Loucy (cell line): ENCODE results near the gene IGFALS.

Experiments
- H2AFZ ChIP-seq: fragments of 200-600 bp; sonication (generic); 2 replicates; pipeline ENCODE4 v1.6.0; 2016; ENCODE audit warnings: antibody characterized with exemption, mild to moderate bottlenecking, low read length, moderate library complexity
- H3F3A ChIP-seq: fragments of 200-600 bp; 2 replicates; pipeline ENCODE4 v1.6.0; 2016; ENCODE audit warnings: antibody characterized with exemption, low read depth, mild to moderate bottlenecking
- H3K27me3 ChIP-seq: fragments of 200-600 bp; sonication (generic); 2 replicates; pipeline ENCODE4 v1.6.1; 2014; ENCODE audit warnings: low read length, mild to moderate bottlenecking; ENCODE audit not compliant: insufficient read depth, poor library complexity, severe bottlenecking
- H3K36me3 ChIP-seq: fragments of 200-600 bp; sonication (generic); 2 replicates; pipeline ENCODE4 v1.6.1; 2016; ENCODE audit warnings: low read length; ENCODE audit not compliant: insufficient read depth
- H3K4me1 ChIP-seq: fragments of 200-600 bp; sonication (generic); 2 replicates; pipeline ENCODE4 v1.5.1; 2014; ENCODE audit warnings: low read length, mild to moderate bottlenecking; ENCODE audit not compliant: insufficient read depth, poor library complexity, severe bottlenecking
- H3K4me2 ChIP-seq: fragments of 200-600 bp; sonication (generic); 2 replicates; pipeline ENCODE4 v1.6.0; 2014; ENCODE audit warnings: antibody characterized with exemption, low read length, low read depth, mild to moderate bottlenecking; ENCODE audit not compliant: poor library complexity, severe bottlenecking
- H3K4me3 ChIP-seq: fragments of 200-600 bp; sonication (generic); 2 replicates; pipeline ENCODE4 v1.5.1; 2014; ENCODE audit warnings: low read length, mild to moderate bottlenecking, mixed read lengths; ENCODE audit not compliant: poor library complexity, severe bottlenecking
- H3K79me2 ChIP-seq: fragments of 200-600 bp; sonication (generic); 2 replicates; pipeline ENCODE4 v1.6.1; 2014; ENCODE audit warnings: low read length; ENCODE audit not compliant: insufficient read depth
- H3K9ac ChIP-seq: fragments of 200-600 bp; sonication (generic); 2 replicates; pipeline ENCODE4 v1.6.0; 2014; ENCODE audit warnings: mild to moderate bottlenecking, low read depth, low read length, moderate library complexity; ENCODE audit not compliant: poor library complexity, severe bottlenecking
- H3K9me2 ChIP-seq: fragments of 200-600 bp; sonication (generic); replicated peaks from 2 replicates; pipeline ENCODE4 v1.6.1; 2016; ENCODE audit warnings: low read depth, low read length, mixed read lengths
- H3K9me3 ChIP-seq: fragments of 200-600 bp; sonication (generic); 2 replicates; pipeline ENCODE4 v1.6.1; 2014; ENCODE audit warnings: mild to moderate bottlenecking, antibody characterized with exemption, low read length, low read depth; ENCODE audit not compliant: insufficient read depth
- H4K20me1 ChIP-seq: fragments of 200-600 bp; sonication (generic); 2 replicates; pipeline ENCODE4 v1.6.0; 2014; ENCODE audit warnings: antibody characterized with exemption, low read length, mild to moderate bottlenecking; ENCODE audit not compliant: insufficient read depth, poor library complexity, severe bottlenecking
- EZH2phosphoT487 ChIP-seq: fragments of 200-600 bp; IDR thresholded peaks from 2 replicates; pipeline ENCODE4 v1.6.1; 2018; ENCODE audit warnings: antibody characterized with exemption, mild to moderate bottlenecking, moderate library complexity, borderline replicate concordance
- TF ChIP-seq, protein P1 (sequence below): fragments of 200-600 bp; sonication (generic); conservative IDR thresholded peaks from 2 replicates; pipeline ENCODE4 v1.5.1; 2014; ENCODE audit warnings: mild to moderate bottlenecking, antibody characterized with exemption, low read length

IGFALS gene

DNA sequence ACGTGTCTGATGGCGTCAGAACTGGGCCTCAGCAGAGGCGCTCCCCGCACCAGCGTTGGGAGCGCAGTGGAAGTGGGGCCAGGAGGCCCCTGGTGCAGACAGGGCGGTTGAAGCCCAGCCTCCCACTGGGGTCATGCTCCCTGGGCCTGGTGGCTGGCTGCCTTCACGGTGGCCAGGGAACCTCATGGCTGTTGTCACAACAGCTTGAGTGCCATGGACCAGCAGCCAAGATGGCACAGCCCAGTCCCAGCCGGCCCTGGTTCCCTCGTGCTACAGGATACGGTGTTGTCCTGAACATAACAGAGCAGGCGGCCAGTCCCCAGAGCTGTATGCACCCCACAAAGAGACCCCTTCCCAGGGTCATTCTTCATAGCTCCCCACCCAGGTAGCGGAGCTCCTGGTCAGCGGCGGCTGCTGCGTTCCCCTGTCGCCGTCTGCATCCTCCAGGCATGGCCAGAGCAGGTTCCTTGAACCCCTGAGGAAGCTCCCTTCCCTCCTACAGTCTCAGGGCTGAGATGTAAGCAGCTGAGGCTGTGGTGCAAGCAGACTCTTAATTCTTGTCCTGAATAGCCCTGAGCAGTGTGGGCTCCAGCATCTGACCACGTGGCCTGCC lies 51.8 kb downstream of the IGFALS start:
- no peaks in the 10 kb centered on the region for H3K9me2 ChIP-seq
- no peaks in the 10 kb centered on the region for H3K27me3 ChIP-seq
- no peak overlapping the region for H3K4me3 ChIP-seq
- H3K36me3 ChIP-seq, result no peaks in the 10 kb centered on the region
- no peaks in the 10 kb centered on the region for H4K20me1 ChIP-seq
- no peaks in the 10 kb centered on the region for H3K79me2 ChIP-seq
- no peaks in the 10 kb centered on the region for H3F3A ChIP-seq
- no peaks in the 10 kb centered on the region for H3K9me3 ChIP-seq
- no peak for TF ChIP-seq EZH2phosphoT487
- H3K9ac ChIP-seq, result no peak overlapping the region
- H3K4me1 ChIP-seq, result no peaks in the 10 kb centered on the region
- no peak overlapping the region for H3K4me2 ChIP-seq
- H2AFZ ChIP-seq, result no peak overlapping the region

DNA sequence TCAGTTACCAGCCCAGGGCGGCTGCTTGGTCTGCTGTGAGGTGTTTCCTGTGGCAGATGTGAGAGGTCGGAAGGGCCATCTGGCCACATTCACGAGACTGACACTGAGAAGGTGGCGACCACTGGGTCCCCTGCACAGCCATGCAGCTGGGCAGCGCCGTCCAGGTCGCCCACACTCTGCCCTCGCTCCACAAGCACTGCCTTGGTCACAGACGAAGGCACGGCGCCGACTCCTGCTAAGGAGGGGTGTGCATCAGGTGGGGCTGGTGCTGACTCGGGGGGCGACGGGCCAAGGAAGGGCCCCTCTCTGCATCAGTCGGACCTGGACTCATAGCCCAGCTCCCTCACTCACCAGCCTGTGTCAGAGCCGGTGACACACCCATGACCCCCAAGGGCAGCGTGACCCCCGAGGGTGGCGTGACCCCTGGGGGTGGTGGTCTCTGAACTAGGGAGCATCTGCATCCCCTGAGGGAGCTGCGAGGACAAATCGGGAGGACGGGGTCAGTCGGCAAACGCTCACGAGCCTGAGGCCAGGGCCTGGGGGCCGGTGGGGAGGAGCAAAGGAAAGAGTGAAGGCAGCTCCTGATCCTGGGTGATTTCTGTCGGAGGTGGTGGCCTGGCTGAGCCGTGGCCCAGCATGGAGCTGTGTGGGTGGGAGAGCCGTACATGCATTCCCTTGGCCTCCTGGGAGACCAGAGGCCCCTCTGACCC lies 52.6 kb downstream of the IGFALS start:
- Histone ChIP-seq H3K4me1 (no peaks in the 10 kb centered on the region), H3K4me3 (no peak overlapping the region), H3K9me2 (no peaks in the 10 kb centered on the region), H3K79me2 (no peaks in the 10 kb centered on the region), H2AFZ (no peak overlapping the region), H3K9me3 (no peaks in the 10 kb centered on the region), H3K9ac (no peak overlapping the region), H4K20me1 (no peaks in the 10 kb centered on the region), H3F3A (no peaks in the 10 kb centered on the region), H3K4me2 (no peak overlapping the region), H3K27me3 (no peaks in the 10 kb centered on the region), H3K36me3 (no peaks in the 10 kb centered on the region)
- TF ChIP-seq, protein P1, sequence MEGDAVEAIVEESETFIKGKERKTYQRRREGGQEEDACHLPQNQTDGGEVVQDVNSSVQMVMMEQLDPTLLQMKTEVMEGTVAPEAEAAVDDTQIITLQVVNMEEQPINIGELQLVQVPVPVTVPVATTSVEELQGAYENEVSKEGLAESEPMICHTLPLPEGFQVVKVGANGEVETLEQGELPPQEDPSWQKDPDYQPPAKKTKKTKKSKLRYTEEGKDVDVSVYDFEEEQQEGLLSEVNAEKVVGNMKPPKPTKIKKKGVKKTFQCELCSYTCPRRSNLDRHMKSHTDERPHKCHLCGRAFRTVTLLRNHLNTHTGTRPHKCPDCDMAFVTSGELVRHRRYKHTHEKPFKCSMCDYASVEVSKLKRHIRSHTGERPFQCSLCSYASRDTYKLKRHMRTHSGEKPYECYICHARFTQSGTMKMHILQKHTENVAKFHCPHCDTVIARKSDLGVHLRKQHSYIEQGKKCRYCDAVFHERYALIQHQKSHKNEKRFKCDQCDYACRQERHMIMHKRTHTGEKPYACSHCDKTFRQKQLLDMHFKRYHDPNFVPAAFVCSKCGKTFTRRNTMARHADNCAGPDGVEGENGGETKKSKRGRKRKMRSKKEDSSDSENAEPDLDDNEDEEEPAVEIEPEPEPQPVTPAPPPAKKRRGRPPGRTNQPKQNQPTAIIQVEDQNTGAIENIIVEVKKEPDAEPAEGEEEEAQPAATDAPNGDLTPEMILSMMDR, result no peak
- no peak for TF ChIP-seq EZH2phosphoT487
